Airway epithelial cell (primary cell): Measurements from ENCODE around the gene PNLIP. TPM values are rescaled to one million over a fixed set of nuclear protein-coding genes. Genes with fewer than 3 reads are reported as not detected.

Source experiments
- total RNA-seq: library from RNA; depleted of rRNA; stranded (reverse); fragments of >200 nt; gene quantifications from 2 replicates; pipeline ENCODE4 v1.2.3, GENCODE V29; 2015

PNLIP gene
- not detected in 2 replicates for total RNA-seq

DNA sequence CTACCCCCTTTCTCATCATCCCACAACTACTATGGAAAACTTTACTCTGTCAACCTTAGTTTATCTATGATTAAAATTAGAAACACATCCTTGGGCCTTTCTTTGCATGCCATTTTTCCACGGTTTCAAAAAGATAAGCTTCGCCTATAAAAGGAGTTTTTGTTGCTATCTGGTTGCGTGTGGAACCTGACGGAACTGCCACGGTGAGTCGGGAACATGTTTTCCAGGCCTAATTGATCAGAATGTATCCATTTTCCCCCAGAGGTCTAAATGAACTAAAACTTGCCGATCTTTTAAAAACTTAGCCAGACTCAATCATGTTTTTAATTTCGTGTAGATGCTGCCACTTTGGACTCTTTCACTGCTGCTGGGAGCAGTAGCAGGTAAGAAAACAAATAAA is at the start of gene PNLIP:
Gene PNLIP, plus strand, starts transcription at position 176 of the 400 bp plus-strand sequence. Its CDS starts 162 bp downstream, at position 338.

GRCh38 chr10:116590590-116591444 is 45.1 kb downstream of the PNLIP start, which contains the start of gene PNLIPRP1:
Gene PNLIPRP1, plus strand, starts transcription at chr10:116590959. Its CDS starts 171 bp downstream, at chr10:116591130.

Other genes with a start within 250 kb of the PNLIP start
- gene CCDC172, start 221.5 kb upstream of the PNLIP start, total RNA-seq: not detected in 2 replicates
- gene PNLIPRP3, start 118.1 kb upstream of the PNLIP start, total RNA-seq: 12.0 and 13.5 TPM in 2 replicates
- gene PNLIPRP1, start 45.0 kb downstream of the PNLIP start, total RNA-seq: not detected in 2 replicates
- not detected in 2 replicates for gene PNLIPRP2, start 75.0 kb downstream of the PNLIP start, total RNA-seq
- 1.5 and 2.2 TPM in 2 replicates for gene HSPA12A, start 196.6 kb downstream of the PNLIP start, total RNA-seq